Endothelial cell of umbilical vein (primary cell): ENCODE data around the gene PNPLA3. TPM values are rescaled to one million over a fixed set of nuclear protein-coding genes. Genes with fewer than 3 reads are reported as not detected.

Experiments used
- BruUV-seq: library from RNA; stranded (reverse); fragments of 400-500 nt; replicated peaks from 2 replicates; lab custom pipeline; 2021; lab: Mats Ljungman, UMichigan
- CTCF ChIA-PET: fragments of 300-600, 350-600 bp; sonication (Branson Sonifier 250); formaldehyde crosslinking; loops from one replicate; lab custom pipeline; 2021; ENCODE audit warnings: antibody characterized with exemption, inconsistent platforms; lab: Charles Lee
- POLR2A ChIA-PET: fragments of 300-600, 350-600 bp; sonication (Branson Sonifier 250); formaldehyde crosslinking; loops from one replicate; lab custom pipeline; 2021; ENCODE audit warnings: antibody characterized with exemption, inconsistent platforms; lab: Charles Lee
- DNase-seq: peaks from one replicate; pipeline ENCODE4 v3.0.0-alpha.2; 2011; ENCODE audit warnings: low read depth, low spot score
- FAIRE-seq: peaks from 2 replicates; lab custom pipeline; 2011; peaks lifted over from hg19 to GRCh38; lab: Jason Lieb, UNC
- H2AFZ ChIP-seq: 2 replicates; pipeline ENCODE4 v1.6.0; 2012; ENCODE audit warnings: low read depth, low read length, control low read depth, inconsistent platforms
- H3K27ac ChIP-seq: 2 replicates; pipeline ENCODE4 v1.5.1; 2011; ENCODE audit warnings: low read depth, mild to moderate bottlenecking, control low read depth, low read length, moderate library complexity; ENCODE audit not compliant: insufficient read depth
- H3K27me3 ChIP-seq, 2 experiments: 2 replicates each; pipeline versions ENCODE4 v1.6.0 to v1.6.1; 2011; ENCODE audit warnings: low read length in 2 of 2, mixed read lengths in 1 of 2; ENCODE audit not compliant: control insufficient read depth in 2 of 2, insufficient read depth in 2 of 2
- H3K36me3 ChIP-seq, 2 experiments: 2 replicates in 1 of 2; 3 replicates in 1 of 2; pipeline ENCODE4 v1.5.1; 2011; ENCODE audit warnings: low read length in 2 of 2, mild to moderate bottlenecking in 1 of 2, moderate library complexity in 1 of 2; ENCODE audit not compliant: control insufficient read depth in 2 of 2, insufficient read depth in 2 of 2; ENCODE audit errors: extremely low read depth in 1 of 2
- H3K4me1 ChIP-seq: 3 replicates; pipeline ENCODE4 v1.5.1; 2011; ENCODE audit warnings: mild to moderate bottlenecking, low read length; ENCODE audit not compliant: control insufficient read depth, insufficient read depth; ENCODE audit errors: extremely low read depth
- H3K4me2 ChIP-seq: 2 replicates; pipeline ENCODE4 v1.6.1; 2011; ENCODE audit warnings: low read length, control low read depth, mixed read lengths; ENCODE audit not compliant: insufficient read depth
- H3K4me3 ChIP-seq, 3 experiments: fragments of 200-600 bp in 1 of 3; sonication (generic), shearing (Covaris generic) in 1 of 3; replicated peaks in 1 of 3; 2 replicates each; pipeline ENCODE4 v1.5.1; 2011 to 2016; ENCODE audit warnings: control low read depth in 3 of 3, low read length in 3 of 3, mild to moderate bottlenecking in 2 of 3, inconsistent platforms in 1 of 3, low read depth in 1 of 3, moderate library complexity in 1 of 3; ENCODE audit not compliant: insufficient read depth in 1 of 3
- H3K79me2 ChIP-seq: 2 replicates; pipeline ENCODE4 v1.6.0; 2012; ENCODE audit warnings: low read length, inconsistent platforms; ENCODE audit not compliant: control insufficient read depth, insufficient read depth
- H3K9ac ChIP-seq: replicated peaks from 2 replicates; pipeline ENCODE3; 2011; ENCODE audit warnings: low read length, control low read depth; ENCODE audit not compliant: insufficient read depth; ENCODE audit errors: extremely low read depth
- H3K9me1 ChIP-seq: replicated peaks from 3 replicates; pipeline ENCODE4 v1.6.0; 2011; ENCODE audit warnings: mild to moderate bottlenecking, low read length; ENCODE audit not compliant: control insufficient read depth, insufficient read depth; ENCODE audit errors: extremely low read depth
- H3K9me3 ChIP-seq: replicated peaks from 2 replicates; pipeline ENCODE4 v1.5.1; 2012; ENCODE audit warnings: low read length, inconsistent platforms; ENCODE audit not compliant: control insufficient read depth, insufficient read depth
- H4K20me1 ChIP-seq: replicated peaks from 2 replicates; pipeline ENCODE3; 2011; ENCODE audit warnings: mild to moderate bottlenecking, low read length; ENCODE audit not compliant: control insufficient read depth, insufficient read depth; ENCODE audit errors: extremely low read depth
- FOS ChIP-seq: IDR thresholded peaks from 2 replicates; pipeline ENCODE4 v1.6.1; 2011; ENCODE audit warnings: mild to moderate bottlenecking, low read length, moderate library complexity, borderline replicate concordance; ENCODE audit not compliant: insufficient read depth
- GATA2 ChIP-seq: IDR thresholded peaks from 2 replicates; pipeline ENCODE4 v1.7.0; 2011; ENCODE audit warnings: low read depth, mild to moderate bottlenecking, moderate library complexity, mixed read lengths, low read length; ENCODE audit not compliant: insufficient read length, insufficient read depth
- JUN ChIP-seq: IDR thresholded peaks from 2 replicates; pipeline ENCODE4 v1.6.1; 2011; ENCODE audit warnings: borderline replicate concordance, low read depth; ENCODE audit not compliant: insufficient read length, insufficient read depth
- MYC ChIP-seq: IDR thresholded peaks from one replicate; pipeline ENCODE4 v1.6.1; 2011; ENCODE audit warnings: mild to moderate bottlenecking, low read depth, low read length
- POLR2AphosphoS5 ChIP-seq: IDR thresholded peaks from 2 replicates; pipeline ENCODE4 v1.6.1; 2012; ENCODE audit warnings: low read depth, mild to moderate bottlenecking, control low read depth, low read length, moderate library complexity; ENCODE audit not compliant: insufficient read depth
- dilution Hi-C: fragments of 300-500 bp; cut with MboI; formaldehyde crosslinking; loops from one replicate; pipeline ENCODE4 v1.15.0; 2019; ENCODE audit warnings: low sequenced_read_pairs; ENCODE audit not compliant: extremely low pct_ligation_motif_present
- intact Hi-C: fragments of 100-400 bp; cut with micrococcal nuclease; formaldehyde crosslinking; loops from one replicate; pipeline ENCODE4 v1.10.0; 2022
- polyA plus RNA-seq, 4 experiments: library from polyadenylated mRNA; depleted of rRNA in 3 of 4; stranded (reverse) in 3 of 4; unstranded in 1 of 4; fragments of >200 nt; gene quantifications; 2 replicates each; pipeline versions ENCODE4 v1.2.1 to v1.2.3, GENCODE V29; 2011 to 2012; ENCODE audit warnings: missing spikeins in 1 of 4
- total RNA-seq: library from RNA; stranded (reverse); gene quantifications from 2 replicates; pipeline ENCODE4 v1.2.3, GENCODE V29; 2021

Gene PNPLA3
- total and polyA plus RNA-seq, 2 donors (not counting 3 experiments of a cell fraction or from before 2014, with no cell fraction given): 5.3 to 12.3 TPM

DNA sequence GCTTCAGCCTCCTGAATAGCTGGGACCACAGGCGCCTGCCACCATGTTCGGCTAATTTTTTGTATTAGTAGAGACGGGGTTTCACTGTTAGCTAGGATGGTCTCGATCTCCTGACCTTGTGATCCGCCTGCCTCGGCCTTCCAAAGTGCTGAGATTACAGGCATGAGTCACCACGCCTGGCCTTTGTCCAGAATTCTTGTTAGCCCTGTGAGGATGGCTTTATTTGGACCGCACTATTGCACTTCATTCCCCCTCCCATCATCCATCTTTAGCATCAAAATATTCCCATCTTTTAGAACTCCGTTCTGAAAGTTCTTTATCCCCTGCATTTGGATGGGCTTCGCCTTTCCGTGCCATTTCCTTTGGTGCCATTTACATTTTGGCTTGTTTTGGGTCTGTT, 34.3 kb downstream of the PNPLA3 start:
- no peak overlapping the region for H2AFZ ChIP-seq
- no peak overlapping the region for H3K9ac ChIP-seq
- H3K27ac ChIP-seq: no peak overlapping the region
- no TSS peak for BruUV-seq
- H3K9me3 ChIP-seq: no peaks in the 10 kb centered on the region
- no peaks in the 10 kb centered on the region for H3K27me3 ChIP-seq
- DNase-seq (no peak), FAIRE-seq (no peak)
- intact Hi-C loops (no loop called here), dilution Hi-C loops (no loop called here)
- no peak overlapping the region for H3K4me2 ChIP-seq
- peaks cover 48% of the 10 kb centered on the region for H3K79me2 ChIP-seq
- no peaks in the 10 kb centered on the region for H3K9me1 ChIP-seq
- TF ChIP-seq JUN: no peak
- POLR2A ChIA-PET: no interaction called here
- H3K4me3 ChIP-seq: no peak overlapping the region
- peaks cover 24% of the 10 kb centered on the region for H3K4me1 ChIP-seq
- peaks cover 0 to 2% of the 10 kb centered on the region in 2 experiments for H3K36me3 ChIP-seq
- CTCF ChIA-PET: interaction anchor here (2.5 kb wide), 1 partner anchor 12 kb away, joined by 9 read pairs; no protein-coding TSS in a partner anchor
- H4K20me1 ChIP-seq: no peaks in the 10 kb centered on the region

- FAIRE-seq: no peak
- intact Hi-C loops (no loop called here), dilution Hi-C loops (no loop called here)
- Histone ChIP-seq H3K9ac (no peak overlapping the region), H3K4me3 (no peak overlapping the region), H3K9me3 (no peaks in the 10 kb centered on the region), H3K27me3 (no peaks in the 10 kb centered on the region), H3K9me1 (no peaks in the 10 kb centered on the region), H3K36me3 (peaks cover 13 to 32% of the 10 kb centered on the region in 2 experiments), H3K4me1 (no peaks in the 10 kb centered on the region), H3K27ac (no peak overlapping the region), H3K4me2 (no peak overlapping the region), H2AFZ (no peak overlapping the region), H4K20me1 (no peaks in the 10 kb centered on the region), H3K79me2 (peaks cover 17% of the 10 kb centered on the region)
- DNase-seq: no peak
- TF ChIP-seq GATA2 (no peak), POLR2AphosphoS5 (no peak), FOS (no peak), JUN (no peak), MYC (no peak)
- CTCF ChIA-PET: no interaction called here
- no TSS peak for BruUV-seq
- POLR2A ChIA-PET: no interaction called here
Observed at GRCh38 chr22:43964314-43964857, 40.8 kb downstream of the PNPLA3 start.
